H1 (cell line): Measurements from ENCODE around the gene GNS. TPM values are rescaled to one million over a fixed set of nuclear protein-coding genes. Genes with fewer than 3 reads are reported as not detected.

Source experiments
- CTCF ChIA-PET: fragments of 300-600 bp; sonication (Branson Sonifier 250); formaldehyde crosslinking; loops from one replicate; lab custom pipeline; 2021; ENCODE audit not compliant: partially characterized antibody; lab: Charles Lee
- POLR2A ChIA-PET: fragments of 300-600 bp; sonication (Branson Sonifier 250); formaldehyde crosslinking; loops from one replicate; lab custom pipeline; 2021; ENCODE audit warnings: inconsistent platforms; ENCODE audit not compliant: partially characterized antibody; lab: Charles Lee
- DNase-seq, 2 experiments: peaks; one replicate each; pipeline versions ENCODE4 v3.0.0 to v3.0.0-alpha.2; 2010 to 2022; ENCODE audit warnings: low spot score in 2 of 2, low read depth in 1 of 2, mixed read lengths in 1 of 2
- FAIRE-seq: peaks from 2 replicates; lab custom pipeline; 2011; peaks lifted over from hg19 to GRCh38; lab: Jason Lieb, UNC
- H2AFZ ChIP-seq: 2 replicates; pipeline ENCODE4 v1.8.1; 2012; ENCODE audit warnings: low read length, inconsistent platforms
- H2AK5ac ChIP-seq: 2 replicates; pipeline ENCODE4 v1.6.1; 2013; ENCODE audit warnings: low read depth, low read length
- H2BK120ac ChIP-seq: replicated peaks from 2 replicates; pipeline ENCODE3; 2013; ENCODE audit warnings: low read depth, low read length, inconsistent platforms
- H2BK12ac ChIP-seq: 2 replicates; pipeline ENCODE4 v1.6.1; 2013; ENCODE audit warnings: low read depth, low read length
- H2BK15ac ChIP-seq: 2 replicates; pipeline ENCODE4 v1.6.1; 2013; ENCODE audit warnings: low read length
- H2BK20ac ChIP-seq: 2 replicates; pipeline ENCODE4 v1.6.1; 2013; ENCODE audit warnings: low read length
- H2BK5ac ChIP-seq: 2 replicates; pipeline ENCODE4 v1.6.1; 2013; ENCODE audit warnings: low read depth, low read length
- H3K14ac ChIP-seq: 2 replicates; pipeline ENCODE4 v1.6.1; 2013; ENCODE audit warnings: inconsistent platforms; ENCODE audit not compliant: insufficient read length
- H3K18ac ChIP-seq: 2 replicates; pipeline ENCODE4 v1.6.1; 2013; ENCODE audit warnings: low read length; ENCODE audit errors: extremely low read depth
- H3K23ac ChIP-seq: 2 replicates; pipeline ENCODE4 v1.6.1; 2013; ENCODE audit warnings: inconsistent platforms; ENCODE audit not compliant: insufficient read length
- H3K23me2 ChIP-seq: 2 replicates; pipeline ENCODE4 v1.6.1; 2013; ENCODE audit warnings: low read depth, low read length
- H3K27ac ChIP-seq: 2 replicates; pipeline ENCODE4 v1.6.1; 2011; ENCODE audit warnings: low read depth, low read length, inconsistent platforms
- H3K27me3 ChIP-seq, 4 experiments: replicated peaks in 1 of 4; 1 replicate in 1 of 4; 2 replicates in 3 of 4; pipeline versions ENCODE4 v1.6.1 to v1.8.1; 2011 to 2013; ENCODE audit warnings: low read length in 3 of 4, mild to moderate bottlenecking in 3 of 4, inconsistent platforms in 2 of 4, mixed read lengths in 2 of 4, moderate library complexity in 1 of 4; ENCODE audit not compliant: control insufficient read depth in 3 of 4, insufficient read depth in 3 of 4; ENCODE audit errors: extremely low read depth in 1 of 4
- H3K36me3 ChIP-seq, 4 experiments: 2 replicates each; pipeline versions ENCODE4 v1.6.1 to v1.8.1; 2011 to 2013; ENCODE audit warnings: mild to moderate bottlenecking in 4 of 4, low read length in 3 of 4, moderate library complexity in 2 of 4, control low read depth in 1 of 4, inconsistent platforms in 1 of 4; ENCODE audit not compliant: insufficient read depth in 4 of 4, control insufficient read depth in 2 of 4
- H3K4ac ChIP-seq: replicated peaks from 2 replicates; pipeline ENCODE3; 2013; ENCODE audit warnings: low read length, low read depth, mixed read lengths, inconsistent platforms; ENCODE audit not compliant: insufficient read length
- H3K4me1 ChIP-seq, 4 experiments: replicated peaks in 1 of 4; 1 replicate in 1 of 4; 2 replicates in 3 of 4; pipeline versions ENCODE4 v1.6.1 to v1.8.1; 2011 to 2013; ENCODE audit warnings: low read length in 3 of 4, inconsistent platforms in 2 of 4, mixed read lengths in 1 of 4; ENCODE audit not compliant: insufficient read depth in 4 of 4, control insufficient read depth in 3 of 4
- H3K4me2 ChIP-seq, 2 experiments: 2 replicates each; pipeline versions ENCODE4 v1.6.1 to v1.8.1; 2011 to 2013; ENCODE audit warnings: low read depth in 2 of 2, low read length in 2 of 2, control low read depth in 1 of 2, inconsistent platforms in 1 of 2, mild to moderate bottlenecking in 1 of 2; ENCODE audit not compliant: insufficient read depth in 1 of 2
- H3K4me3 ChIP-seq, 4 experiments: fragments of 200-600, 300-600 bp in 1 of 4; sonication (generic), shearing (Covaris generic), sonication (Bioruptor Twin) in 1 of 4; 2 replicates each; pipeline versions ENCODE4 v1.5.1 to v1.8.1; 2011 to 2016; ENCODE audit warnings: low read length in 4 of 4, low read depth in 3 of 4, control low read depth in 2 of 4, inconsistent platforms in 2 of 4, mild to moderate bottlenecking in 2 of 4, mixed read lengths in 1 of 4, moderate library complexity in 1 of 4; ENCODE audit not compliant: insufficient read depth in 2 of 4; ENCODE audit errors: extremely low read depth in 1 of 4
- H3K56ac ChIP-seq: replicated peaks from 2 replicates; pipeline ENCODE3; 2013; ENCODE audit warnings: low read depth, mild to moderate bottlenecking, mixed read lengths, low read length, inconsistent platforms; ENCODE audit not compliant: insufficient read length
- H3K79me1 ChIP-seq: 2 replicates; pipeline ENCODE4 v1.6.1; 2013; ENCODE audit warnings: low read depth, low read length, control low read depth
- H3K79me2 ChIP-seq, 2 experiments: 2 replicates each; pipeline versions ENCODE4 v1.6.1 to v1.8.1; 2012 to 2013; ENCODE audit warnings: low read length in 2 of 2, mild to moderate bottlenecking in 2 of 2, inconsistent platforms in 1 of 2; ENCODE audit not compliant: insufficient read depth in 2 of 2, control insufficient read depth in 1 of 2
- H3K9ac ChIP-seq, 4 experiments: replicated peaks in 1 of 4; 1 replicate in 1 of 4; 2 replicates in 3 of 4; pipeline versions ENCODE4 v1.6.1 to v1.8.1; 2011 to 2013; ENCODE audit warnings: low read depth in 3 of 4, low read length in 3 of 4, control low read depth in 2 of 4, mild to moderate bottlenecking in 2 of 4, moderate library complexity in 2 of 4, inconsistent platforms in 1 of 4; ENCODE audit errors: extremely low read depth in 1 of 4
- H3K9me3 ChIP-seq, 2 experiments: 2 replicates each; pipeline versions ENCODE4 v1.6.1 to v1.8.1; 2012 to 2013; ENCODE audit warnings: mild to moderate bottlenecking in 2 of 2, moderate library complexity in 2 of 2, control low read depth in 1 of 2, inconsistent platforms in 1 of 2, low read depth in 1 of 2, low read length in 1 of 2, mixed read lengths in 1 of 2; ENCODE audit not compliant: insufficient read depth in 2 of 2
- H4K20me1 ChIP-seq, 2 experiments: replicated peaks in 1 of 2; 2 replicates each; pipeline versions ENCODE3 to v1.8.1; 2011 to 2013; ENCODE audit warnings: inconsistent platforms in 2 of 2, low read length in 2 of 2, mild to moderate bottlenecking in 1 of 2; ENCODE audit not compliant: insufficient read depth in 2 of 2, control insufficient read depth in 1 of 2
- H4K5ac ChIP-seq: 2 replicates; pipeline ENCODE4 v1.6.1; 2013; ENCODE audit warnings: low read length, low read depth, mixed read lengths, inconsistent platforms; ENCODE audit not compliant: insufficient read length
- H4K8ac ChIP-seq: 2 replicates; pipeline ENCODE4 v1.8.0; 2013; ENCODE audit warnings: mild to moderate bottlenecking, moderate library complexity, low read length, inconsistent platforms; ENCODE audit not compliant: insufficient read depth; ENCODE audit errors: extremely low read depth
- H4K91ac ChIP-seq: replicated peaks from 2 replicates; pipeline ENCODE3; 2013; ENCODE audit warnings: low read length, mixed read lengths, inconsistent platforms; ENCODE audit not compliant: insufficient read length
- EZH2 ChIP-seq: fragments of 200-600 bp; sonication (generic); IDR thresholded peaks from 2 replicates; pipeline ENCODE4 v1.7.1; 2012; ENCODE audit warnings: low read depth, mild to moderate bottlenecking, moderate library complexity, low read length, inconsistent platforms; ENCODE audit not compliant: severe bottlenecking
- WGBS, 2 experiments: shearing (Covaris generic) in 1 of 2; methylation state at CpG; one replicate each; pipeline versions ENCODE4 v1.1.6 to v1.1.7; 2013 to 2015; ENCODE audit warnings: low lambda C conversion rate in 2 of 2, mixed read lengths in 2 of 2, inconsistent platforms in 1 of 2, low coverage in 1 of 2, missing lambda C conversion rate in 1 of 2; ENCODE audit not compliant: insufficient replicate concordance in 2 of 2, insufficient coverage in 1 of 2, insufficient read length in 1 of 2; ENCODE audit errors: extremely low coverage in 1 of 2, missing lambda C conversion rate in 1 of 2; 5-methylcytosine and 5-hydroxymethylcytosine counted together
- polyA plus RNA-seq, 7 experiments: library from polyadenylated mRNA; depleted of rRNA in 3 of 7; stranded (reverse) in 5 of 7; unstranded in 2 of 7; fragments of >200 nt in 5 of 7; fragments of 200-250 nt in 2 of 7; gene quantifications; 1 replicate in 5 of 7; 2 replicates in 1 of 7; 4 replicates in 1 of 7; pipeline versions ENCODE4 v1.2.1 to v1.2.3, GENCODE V29; 2011 to 2013; ENCODE audit warnings: missing spikeins in 2 of 7, mixed read lengths in 2 of 7
- total RNA-seq: library from RNA; stranded (reverse); fragmentation: NEBNext Ultra II Directional; extraction: Animal tissue kit (Norgen Biotek cat#: 25700); gene quantifications from 2 replicates; pipeline ENCODE4 v1.2.1, GENCODE V29; 2021

Gene GNS
- total and polyA plus RNA-seq, 2 of the 8 experiments (the other 6 are each of a cell fraction or from before 2014, with no cell fraction given), result 16.0 to 28.5 TPM

DNA sequence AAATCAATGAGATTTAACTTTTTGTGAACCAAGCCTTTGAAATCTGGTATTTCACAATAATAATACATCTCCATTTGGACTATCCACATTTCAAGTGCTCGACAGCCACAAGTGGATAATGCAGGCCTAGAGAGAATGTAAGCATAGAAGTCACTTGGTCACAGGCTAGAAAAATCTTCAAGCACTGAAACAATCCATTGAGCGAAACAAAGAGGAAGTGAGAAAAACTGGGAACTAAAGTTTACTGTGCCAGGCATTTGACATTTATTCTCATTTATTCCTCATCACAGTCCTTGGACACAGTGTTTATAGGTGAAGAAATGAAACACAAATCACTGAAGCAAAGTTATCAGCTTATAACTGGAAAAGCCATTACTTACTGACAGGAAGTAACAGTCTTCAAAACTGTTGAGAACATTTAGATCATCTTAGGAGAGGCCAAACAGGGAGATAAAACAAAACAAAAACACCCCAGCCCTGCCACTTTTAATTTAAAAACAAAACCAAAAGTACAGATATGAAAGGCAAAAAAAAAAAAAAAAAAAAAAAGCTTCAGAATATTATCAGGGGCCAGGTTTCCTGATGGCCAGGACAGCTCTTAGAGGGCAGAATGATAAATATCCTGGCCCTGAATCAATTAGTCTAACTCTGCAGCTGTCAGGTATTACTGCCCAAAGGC lies 29.2 kb downstream of the GNS start:
- Histone ChIP-seq H2BK5ac (no peak overlapping the region), H3K23ac (no peak overlapping the region), H2AFZ (no peak overlapping the region), H3K14ac (no peak overlapping the region), H3K9ac (no peak overlapping the region), H2BK15ac (no peak overlapping the region), H2BK20ac (no peak overlapping the region), H3K4me1 (no peaks in the 10 kb centered on the region), H2AK5ac (no peak overlapping the region), H4K20me1 (peaks cover 2% of the 10 kb centered on the region in 2 experiments), H3K79me1 (no peaks in the 10 kb centered on the region), H4K5ac (no peak overlapping the region), H3K27me3 (no peaks in the 10 kb centered on the region), H4K8ac (no peak overlapping the region), H3K27ac (no peak overlapping the region), H4K91ac (no peak overlapping the region), H3K4me3 (no peak overlapping the region), H3K56ac (no peak overlapping the region), H2BK12ac (no peak overlapping the region), H2BK120ac (no peak overlapping the region), H3K23me2 (no peaks in the 10 kb centered on the region), H3K4ac (no peak overlapping the region), H3K4me2 (no peak overlapping the region), H3K18ac (no peak overlapping the region), H3K79me2 (no peaks in the 10 kb centered on the region), H3K9me3 (no peaks in the 10 kb centered on the region), H3K36me3 (peaks cover 0 to 23% (median 2%) of the 10 kb centered on the region in 4 experiments; a peak in 6 of 8 replicates)
- WGBS, 2 experiments, result 93% methylated on average over 2 of the region's 2 CpGs; no CpG with 5 or more reads in 1 of the 2 experiments
- FAIRE-seq (no peak), DNase-seq (no peak)
- no peak for TF ChIP-seq EZH2
- ChIA-PET POLR2A (interaction anchor here (0.6 to 1.2 kb wide), 2 partner anchors 10 to 23 kb away, joined by 3 read pairs; no protein-coding TSS in a partner anchor), CTCF (interaction anchor here (0.6 to 1.4 kb wide), 3 partner anchors 66 to 209 kb away, joined by 3 to 4 read pairs (median 4); no protein-coding TSS in a partner anchor)
